ENCODE data around the gene C1QL3.

- no peak for TF ChIP-seq POLR2A (IDR thresholded peaks at IDR 0.05; ENCODE audit: low read depth, low read length)
- TF ChIP-seq POLR2AphosphoS5 (IDR thresholded peaks at IDR 0.05; ENCODE audit: low read depth, low read length) = no peak
Measured at GRCh38 chr10:16491933-16492332, 29.7 kb downstream of the C1QL3 start.

Data from GM12892 (cell line).